H9 (cell line): ENCODE data around the gene UGT1A7. TPM values are rescaled to one million over a fixed set of nuclear protein-coding genes. Genes with fewer than 3 reads are reported as not detected.
A peak's percentile ranks its signal among the peaks of the same experiment; 100 is the strongest.

ENCODE experiments used
- DNase-seq: peaks from one replicate; pipeline ENCODE4 v3.0.0-alpha.2; 2017
- H2AFZ ChIP-seq: one replicate; pipeline ENCODE4 v1.6.1; 2013; ENCODE audit warnings: mild to moderate bottlenecking, low read length, control low read depth, moderate library complexity
- H2AK5ac ChIP-seq: 2 replicates; pipeline ENCODE4 v1.6.1; 2013; ENCODE audit warnings: low read length, control low read depth, mixed read lengths; ENCODE audit not compliant: insufficient read length
- H2BK120ac ChIP-seq: one replicate; pipeline ENCODE4 v1.6.1; 2013; ENCODE audit warnings: low read depth, mild to moderate bottlenecking, low read length, control low read depth, inconsistent platforms; ENCODE audit not compliant: poor library complexity, severe bottlenecking
- H2BK12ac ChIP-seq: 2 replicates; pipeline ENCODE4 v1.6.1; 2013; ENCODE audit warnings: low read length, control low read depth, mixed read lengths, low read depth; ENCODE audit not compliant: insufficient read length
- H2BK15ac ChIP-seq: 2 replicates; pipeline ENCODE4 v1.6.1; 2013; ENCODE audit warnings: low read depth, low read length, control low read depth
- H2BK20ac ChIP-seq: one replicate; pipeline ENCODE4 v1.6.1; 2013; ENCODE audit warnings: low read depth, mild to moderate bottlenecking, low read length, control low read depth, inconsistent platforms; ENCODE audit not compliant: poor library complexity, severe bottlenecking
- H2BK5ac ChIP-seq: 2 replicates; pipeline ENCODE4 v1.6.1; 2013; ENCODE audit warnings: low read length, control low read depth, mixed read lengths; ENCODE audit not compliant: insufficient read length
- H3K14ac ChIP-seq: 2 replicates; pipeline ENCODE4 v1.6.1; 2013; ENCODE audit warnings: low read length, control low read depth; ENCODE audit not compliant: insufficient read depth
- H3K18ac ChIP-seq: 2 replicates; pipeline ENCODE4 v1.6.1; 2013; ENCODE audit warnings: low read depth, mild to moderate bottlenecking, mixed read lengths, low read length, control low read depth; ENCODE audit not compliant: insufficient read length
- H3K23ac ChIP-seq: 2 replicates; pipeline ENCODE4 v1.6.1; 2013; ENCODE audit warnings: low read length, control low read depth, mixed read lengths, low read depth; ENCODE audit not compliant: insufficient read length
- H3K23me2 ChIP-seq: 2 replicates; pipeline ENCODE4 v1.6.1; 2013; ENCODE audit warnings: low read depth, mild to moderate bottlenecking, mixed read lengths, low read length, control low read depth; ENCODE audit not compliant: insufficient read length, poor library complexity, severe bottlenecking
- H3K27ac ChIP-seq: 2 replicates; pipeline ENCODE4 v1.5.1; 2013; ENCODE audit warnings: low read length, control low read depth, mixed read lengths, low read depth; ENCODE audit not compliant: insufficient read length
- H3K27me3 ChIP-seq: 2 replicates; pipeline ENCODE4 v1.6.1; 2013; ENCODE audit warnings: low read length, control low read depth, inconsistent platforms; ENCODE audit not compliant: insufficient read depth
- H3K4ac ChIP-seq: 2 replicates; pipeline ENCODE4 v1.6.1; 2013; ENCODE audit warnings: low read depth, mild to moderate bottlenecking, control low read depth, inconsistent platforms, low read length, moderate library complexity
- H3K4me1 ChIP-seq: 2 replicates; pipeline ENCODE4 v1.6.1; 2013; ENCODE audit warnings: low read length, control low read depth, inconsistent platforms; ENCODE audit not compliant: insufficient read depth
- H3K4me2 ChIP-seq: 2 replicates; pipeline ENCODE4 v1.6.1; 2013; ENCODE audit warnings: low read length, control low read depth, mixed read lengths; ENCODE audit not compliant: insufficient read length, insufficient read depth
- H3K56ac ChIP-seq: 2 replicates; pipeline ENCODE4 v1.6.1; 2013; ENCODE audit warnings: low read depth, mild to moderate bottlenecking, mixed read lengths, low read length, control low read depth; ENCODE audit not compliant: insufficient read length
- H3K79me1 ChIP-seq: 2 replicates; pipeline ENCODE4 v1.6.1; 2013; ENCODE audit warnings: low read depth, mild to moderate bottlenecking, moderate library complexity, low read length, control low read depth, inconsistent platforms; ENCODE audit not compliant: insufficient read depth, poor library complexity, severe bottlenecking
- H3K79me2 ChIP-seq: 2 replicates; pipeline ENCODE4 v1.6.1; 2013; ENCODE audit warnings: low read length, control low read depth, inconsistent platforms; ENCODE audit not compliant: insufficient read depth
- H3K9ac ChIP-seq: 2 replicates; pipeline ENCODE4 v1.6.1; 2013; ENCODE audit warnings: low read length, control low read depth, mixed read lengths; ENCODE audit not compliant: insufficient read length; ENCODE audit errors: extremely low read depth
- H3K9me3 ChIP-seq: one replicate; pipeline ENCODE4 v1.6.1; 2013; ENCODE audit warnings: low read depth, low read length, inconsistent platforms; ENCODE audit not compliant: control insufficient read depth
- H3T11ph ChIP-seq: one replicate; pipeline ENCODE4 v1.6.1; 2013; ENCODE audit warnings: mild to moderate bottlenecking, low read length, control low read depth, inconsistent platforms
- H4K20me1 ChIP-seq: one replicate; pipeline ENCODE4 v1.6.1; 2013; ENCODE audit not compliant: control insufficient read depth, insufficient read length, insufficient read depth
- H4K5ac ChIP-seq: 2 replicates; pipeline ENCODE4 v1.6.1; 2013; ENCODE audit warnings: low read depth, mild to moderate bottlenecking, mixed read lengths, low read length, control low read depth; ENCODE audit not compliant: insufficient read length
- H4K8ac ChIP-seq: replicated peaks from 2 replicates; pipeline ENCODE4 v1.6.1; 2013; ENCODE audit warnings: low read length, control low read depth, mixed read lengths, low read depth; ENCODE audit not compliant: insufficient read length
- H4K91ac ChIP-seq: 2 replicates; pipeline ENCODE4 v1.6.1; 2013; ENCODE audit warnings: low read depth, mild to moderate bottlenecking, moderate library complexity, mixed read lengths, low read length, control low read depth; ENCODE audit not compliant: insufficient read length
- H3K27ac Mint-ChIP-seq, 3 experiments: 2 replicates in 2 of 3; 3 replicates in 1 of 3; pipeline ENCODE4 v1.8.0; 2020 to 2021; ENCODE audit warnings: mixed read lengths in 3 of 3, mild to moderate bottlenecking in 1 of 3, moderate library complexity in 1 of 3
- H3K27me3 Mint-ChIP-seq: 2 replicates; pipeline ENCODE4 v1.8.0; 2021; ENCODE audit warnings: low read depth, mild to moderate bottlenecking, moderate library complexity, mixed read lengths
- H3K36me3 Mint-ChIP-seq, 3 experiments: 2 replicates in 2 of 3; 3 replicates in 1 of 3; pipeline ENCODE4 v1.8.0; 2020 to 2021; ENCODE audit warnings: low read depth in 3 of 3, mixed read lengths in 3 of 3; ENCODE audit not compliant: insufficient read depth in 1 of 3
- H3K4me1 Mint-ChIP-seq, 2 experiments: 2 replicates each; pipeline ENCODE4 v1.8.0; 2020; ENCODE audit warnings: mixed read lengths in 2 of 2
- H3K4me3 Mint-ChIP-seq, 2 experiments: 2 replicates in 1 of 2; 3 replicates in 1 of 2; pipeline ENCODE4 v1.8.0; 2020 to 2021; ENCODE audit warnings: mild to moderate bottlenecking in 2 of 2, mixed read lengths in 2 of 2, moderate library complexity in 1 of 2
- H3K9me3 Mint-ChIP-seq, 2 experiments: 2 replicates in 1 of 2; 3 replicates in 1 of 2; pipeline ENCODE4 v1.8.0; 2020; ENCODE audit warnings: mild to moderate bottlenecking in 2 of 2, mixed read lengths in 2 of 2, moderate library complexity in 1 of 2
- CTCF ChIP-seq: fragments of 200-600 bp; sonication (generic); conservative IDR thresholded peaks from 3 replicates; pipeline ENCODE4 v1.8.0; 2021; ENCODE audit warnings: antibody characterized with exemption, mild to moderate bottlenecking
- WGBS: extraction: QIAGEN DNeasy Blood & Tissue Kit; methylation state at CpG from one replicate; pipeline ENCODE4 v1.1.7; 2013; ENCODE audit warnings: missing lambda C conversion rate, low lambda C conversion rate, mixed read lengths; ENCODE audit not compliant: insufficient read length; ENCODE audit errors: extremely low coverage; 5-methylcytosine and 5-hydroxymethylcytosine counted together
- total RNA-seq: library from RNA; stranded (reverse); gene quantifications from 2 replicates; pipeline ENCODE4 v1.2.1, GENCODE V29; 2021

The UGT1A7 gene
- total RNA-seq, 1 experiment from 2014 or later: not detected

GRCh38 chr2:233690444-233690843, 8.7 kb downstream of the UGT1A7 start:
- peak overlapping the region; percentile 49 for H2BK120ac ChIP-seq

More at GRCh38 chr2:233690444-233690843, 8.7 kb downstream of the UGT1A7 start:
- H3K79me1 ChIP-seq: no peaks in the 10 kb centered on the region
- H3K23me2 ChIP-seq: no peaks in the 10 kb centered on the region
- H3K79me2 ChIP-seq: no peaks in the 10 kb centered on the region
- H3K27ac ChIP-seq: no peak overlapping the region
- H2BK5ac ChIP-seq: no peak overlapping the region
- H3T11ph ChIP-seq: no peak overlapping the region
- WGBS: no CpG with 5 or more reads among the region's 4 CpGs
- H4K8ac ChIP-seq: no peak overlapping the region
- H3K23ac ChIP-seq: no peak overlapping the region
- no peak overlapping the region for H4K91ac ChIP-seq
- no peak overlapping the region for H3K18ac ChIP-seq
- no peaks in the 10 kb centered on the region for H3K9me3 ChIP-seq
- H3K56ac ChIP-seq: no peak overlapping the region
- H3K4ac ChIP-seq: no peak overlapping the region
- Mint-ChIP-seq H3K36me3 (no peaks in the 10 kb centered on the region; a peak in 1 of 7 replicates), H3K4me3 (no peak overlapping the region), H3K27ac (no peak overlapping the region), H3K27me3 (no peaks in the 10 kb centered on the region; the same call in 1 of the 2 replicates), H3K4me1 (peaks cover 24 to 29% of the 10 kb centered on the region in 2 experiments), H3K9me3 (no peaks in the 10 kb centered on the region; a peak in 2 of 5 replicates)
- H3K9ac ChIP-seq: no peak overlapping the region
- no peaks in the 10 kb centered on the region for H3K27me3 ChIP-seq
- H2AFZ ChIP-seq: no peak overlapping the region
- TF ChIP-seq CTCF: no peak
- H2BK15ac ChIP-seq: no peak overlapping the region
- no peak overlapping the region for H3K4me2 ChIP-seq
- H2AK5ac ChIP-seq: no peak overlapping the region
- DNase-seq: no peak
- H3K14ac ChIP-seq: no peak overlapping the region
- H4K20me1 ChIP-seq: no peaks in the 10 kb centered on the region
- no peak overlapping the region for H2BK20ac ChIP-seq
- no peak overlapping the region for H4K5ac ChIP-seq
- peaks cover 3% of the 10 kb centered on the region; the same call in 1 of the 2 replicates for H3K4me1 ChIP-seq
- H2BK12ac ChIP-seq: no peak overlapping the region
